PFSK-1 (cell line): ENCODE results near the gene FAM234B.

ENCODE experiments used
- FOXP2 ChIP-seq: optimal IDR thresholded peaks from 2 replicates; pipeline ENCODE3; 2011; ENCODE audit warnings: borderline replicate concordance, control low read depth, inconsistent platforms; ENCODE audit not compliant: insufficient read depth; ENCODE audit errors: extremely low read length, extremely low read depth
- POLR2AphosphoS5 ChIP-seq: IDR thresholded peaks from 2 replicates; pipeline ENCODE4 v1.6.1; 2012; ENCODE audit warnings: low read depth, mild to moderate bottlenecking, control low read depth, low read length, moderate library complexity
- SIN3A ChIP-seq: IDR thresholded peaks from 2 replicates; pipeline ENCODE4 v1.6.1; 2012; ENCODE audit warnings: mild to moderate bottlenecking, low read length, moderate library complexity, borderline replicate concordance; ENCODE audit not compliant: insufficient read depth
- TAF1 ChIP-seq: IDR thresholded peaks from 2 replicates; pipeline ENCODE4 v1.6.1; 2012; ENCODE audit warnings: low read length, control low read depth, borderline replicate concordance; ENCODE audit not compliant: insufficient read depth
- TF ChIP-seq, protein P1 (sequence below), 2 experiments: IDR thresholded peaks; 2 replicates each; pipeline versions ENCODE4 v1.6.1 to v1.8.0; 2011 to 2012; ENCODE audit warnings: low read depth in 2 of 2, low read length in 2 of 2, control low read depth in 1 of 2, inconsistent platforms in 1 of 2, mild to moderate bottlenecking in 1 of 2, moderate library complexity in 1 of 2; ENCODE audit not compliant: insufficient read depth in 1 of 2

Gene FAM234B

DNA sequence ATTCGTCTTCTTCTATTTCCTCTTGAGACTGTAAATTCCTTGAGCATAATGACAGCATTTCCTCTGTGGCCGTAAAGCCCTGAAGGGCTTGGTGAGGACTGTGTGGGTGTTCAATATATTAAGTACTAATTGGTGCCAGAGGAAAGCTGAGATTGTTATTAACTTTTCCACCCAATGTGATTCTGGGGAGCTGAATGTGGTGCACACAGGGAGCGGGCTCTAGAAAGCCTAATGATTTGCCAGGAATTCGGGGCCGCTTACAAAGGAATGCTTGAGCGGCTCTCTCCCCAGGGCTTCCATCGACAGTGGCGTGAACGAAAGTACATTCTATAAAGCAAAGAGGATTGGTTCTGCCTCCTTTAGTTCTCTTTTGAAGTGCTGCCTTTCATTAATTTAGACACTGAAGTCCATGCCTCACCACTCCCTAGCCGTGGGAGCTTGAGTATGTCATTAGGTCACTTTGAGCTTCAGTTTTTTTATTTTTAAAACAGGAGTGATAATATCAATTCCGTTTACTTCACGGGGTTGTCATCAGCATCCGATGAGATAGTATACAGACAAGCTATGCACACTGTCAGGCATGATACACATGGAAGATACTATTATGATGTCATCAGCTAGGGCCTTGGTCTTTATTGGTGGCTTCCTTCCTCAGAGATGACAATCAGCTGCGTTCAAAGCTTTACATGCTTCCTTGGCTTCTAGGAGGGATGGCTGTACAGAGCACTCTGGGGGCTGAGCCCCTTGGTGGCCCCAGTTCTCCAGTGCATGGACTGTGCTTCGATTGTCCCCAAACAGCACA is 70.3 kb downstream of the FAM234B start:
- no peak for TF ChIP-seq TAF1
- TF ChIP-seq FOXP2, result no peak
- peak; percentile 58; the same call in 1 of the 2 replicates for TF ChIP-seq SIN3A

DNA sequence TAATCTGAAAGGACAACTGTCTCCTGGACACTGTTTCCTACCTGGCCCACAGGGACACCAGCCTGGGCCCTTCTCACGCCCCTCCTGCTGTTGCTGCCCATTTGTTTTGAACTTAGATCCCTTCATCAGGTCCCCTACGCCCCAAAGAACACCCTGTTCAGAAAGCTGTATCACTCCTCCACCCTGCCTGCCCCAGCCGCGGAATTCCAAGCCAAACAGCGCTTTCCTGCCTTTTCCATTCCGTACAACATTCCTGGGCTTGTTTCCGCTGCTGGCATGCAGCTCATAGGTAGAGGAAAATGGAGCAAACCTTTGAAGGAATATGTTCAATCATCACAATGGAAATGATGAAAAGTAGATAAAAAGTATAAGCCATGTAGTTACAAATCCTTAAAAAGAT is 72.1 kb downstream of the FAM234B start:
- TF ChIP-seq FOXP2 (no peak), TAF1 (no peak), SIN3A (no peak), POLR2AphosphoS5 (no peak)
- TF ChIP-seq, protein P1, sequence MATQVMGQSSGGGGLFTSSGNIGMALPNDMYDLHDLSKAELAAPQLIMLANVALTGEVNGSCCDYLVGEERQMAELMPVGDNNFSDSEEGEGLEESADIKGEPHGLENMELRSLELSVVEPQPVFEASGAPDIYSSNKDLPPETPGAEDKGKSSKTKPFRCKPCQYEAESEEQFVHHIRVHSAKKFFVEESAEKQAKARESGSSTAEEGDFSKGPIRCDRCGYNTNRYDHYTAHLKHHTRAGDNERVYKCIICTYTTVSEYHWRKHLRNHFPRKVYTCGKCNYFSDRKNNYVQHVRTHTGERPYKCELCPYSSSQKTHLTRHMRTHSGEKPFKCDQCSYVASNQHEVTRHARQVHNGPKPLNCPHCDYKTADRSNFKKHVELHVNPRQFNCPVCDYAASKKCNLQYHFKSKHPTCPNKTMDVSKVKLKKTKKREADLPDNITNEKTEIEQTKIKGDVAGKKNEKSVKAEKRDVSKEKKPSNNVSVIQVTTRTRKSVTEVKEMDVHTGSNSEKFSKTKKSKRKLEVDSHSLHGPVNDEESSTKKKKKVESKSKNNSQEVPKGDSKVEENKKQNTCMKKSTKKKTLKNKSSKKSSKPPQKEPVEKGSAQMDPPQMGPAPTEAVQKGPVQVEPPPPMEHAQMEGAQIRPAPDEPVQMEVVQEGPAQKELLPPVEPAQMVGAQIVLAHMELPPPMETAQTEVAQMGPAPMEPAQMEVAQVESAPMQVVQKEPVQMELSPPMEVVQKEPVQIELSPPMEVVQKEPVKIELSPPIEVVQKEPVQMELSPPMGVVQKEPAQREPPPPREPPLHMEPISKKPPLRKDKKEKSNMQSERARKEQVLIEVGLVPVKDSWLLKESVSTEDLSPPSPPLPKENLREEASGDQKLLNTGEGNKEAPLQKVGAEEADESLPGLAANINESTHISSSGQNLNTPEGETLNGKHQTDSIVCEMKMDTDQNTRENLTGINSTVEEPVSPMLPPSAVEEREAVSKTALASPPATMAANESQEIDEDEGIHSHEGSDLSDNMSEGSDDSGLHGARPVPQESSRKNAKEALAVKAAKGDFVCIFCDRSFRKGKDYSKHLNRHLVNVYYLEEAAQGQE (IDR thresholded peaks at IDR 0.05; ENCODE audit: insufficient read depth in 1 of 2, low read depth in 2 of 2, low read length in 2 of 2), result no peak

DNA sequence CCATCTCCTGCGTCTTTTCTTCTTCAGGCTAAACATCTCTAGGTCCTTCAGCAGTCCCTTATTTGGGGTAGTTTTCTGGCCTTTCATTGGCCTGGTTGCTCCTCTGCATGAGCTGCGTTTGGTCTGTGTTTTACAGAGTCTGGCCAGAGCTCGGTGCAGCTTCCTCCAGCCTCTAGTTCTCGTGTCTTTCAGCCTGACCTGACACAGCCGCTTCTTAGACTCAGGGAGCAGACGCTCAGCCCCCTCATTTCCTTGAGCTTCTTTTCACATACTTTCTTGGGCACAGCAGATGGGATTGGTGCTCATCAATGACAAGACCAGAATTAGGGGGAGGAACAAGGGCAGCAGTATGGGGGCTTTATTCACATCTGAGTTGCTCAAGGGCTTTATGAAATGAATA is 72.8 kb downstream of the FAM234B start:
- TF ChIP-seq FOXP2 (no peak), SIN3A (no peak), POLR2AphosphoS5 (no peak), TAF1 (no peak)
- TF ChIP-seq, protein P1 (IDR thresholded peaks at IDR 0.05; ENCODE audit: insufficient read depth in 1 of 2, low read depth in 2 of 2, low read length in 2 of 2), result no peak

DNA sequence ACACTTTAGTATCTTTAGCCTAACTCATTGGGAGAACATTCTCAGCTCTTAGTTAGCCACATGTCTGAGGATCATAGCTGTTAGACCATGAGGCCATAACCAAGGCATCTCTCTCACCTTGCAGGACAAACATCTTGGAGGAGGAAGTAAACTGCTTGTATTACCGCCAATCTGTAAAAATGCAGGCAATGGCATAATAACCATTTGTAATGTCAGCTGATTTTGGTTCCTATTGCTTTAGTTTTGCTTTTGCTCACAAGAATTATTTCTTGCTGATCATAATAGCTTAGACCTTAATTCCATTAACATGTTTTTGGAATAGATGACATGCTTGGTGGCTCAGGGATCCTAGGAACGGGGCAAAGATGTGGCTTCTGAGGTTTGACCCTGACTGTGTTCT is 75.6 kb downstream of the FAM234B start:
- no peak for TF ChIP-seq SIN3A
- TF ChIP-seq FOXP2, result no peak
- TF ChIP-seq POLR2AphosphoS5, result no peak
- TF ChIP-seq, protein P1 (IDR thresholded peaks at IDR 0.05; ENCODE audit: insufficient read depth in 1 of 2, low read depth in 2 of 2, low read length in 2 of 2), result no peak
- TF ChIP-seq TAF1, result no peak

DNA sequence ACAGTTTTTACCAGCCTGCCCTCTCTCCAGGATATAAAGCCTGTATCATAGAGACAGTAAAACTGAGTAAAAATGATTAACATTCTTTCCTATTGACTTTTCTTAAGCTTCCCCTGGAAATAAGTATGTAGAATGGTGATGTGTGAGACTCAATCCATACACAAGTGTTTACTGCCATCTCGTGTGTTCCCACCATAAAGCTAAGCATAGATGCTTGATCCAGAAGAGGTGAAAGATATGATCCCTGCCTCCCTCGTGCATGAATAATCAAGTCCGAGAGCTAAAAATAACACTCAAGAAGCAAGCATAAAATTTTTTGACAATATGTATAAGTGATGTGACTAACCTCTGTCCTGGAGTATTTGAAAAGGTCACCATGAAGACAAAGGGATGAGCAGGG is 76.2 kb downstream of the FAM234B start:
- TF ChIP-seq SIN3A (no peak), TAF1 (no peak), POLR2AphosphoS5 (no peak), FOXP2 (no peak)
- TF ChIP-seq, protein P1 (IDR thresholded peaks at IDR 0.05; ENCODE audit: insufficient read depth in 1 of 2, low read depth in 2 of 2, low read length in 2 of 2), result no peak
